Posterior vena cava (tissue), 2 donors: ENCODE results near the gene FERMT3. TPM values are rescaled to one million over a fixed set of nuclear protein-coding genes. Genes with fewer than 3 reads are reported as not detected.

Source experiments
- DNase-seq: peaks from one replicate; pipeline ENCODE4 v3.0.0-alpha.2; 2020; ENCODE audit warnings: low spot score
- intact Hi-C, 2 donors: fragments of 100-400 bp; cut with DNase I; formaldehyde crosslinking; loops; one replicate each; pipeline versions ENCODE4 v1.14.1 to v1.14.2; 2022 to 2023
- total RNA-seq, 2 donors: library from RNA; stranded (reverse); fragmentation: NEBNext Ultra II Directional; extraction: Animal tissue kit (Norgen Biotek cat#: 25700); gene quantifications; one replicate each; pipeline ENCODE4 v1.2.1, GENCODE V29; 2021
- donor health status: DM: yes; HTN: yes; CAD: no.
- donor health status: DM: yes; HTN: yes; CAD: no.

The FERMT3 gene
- total RNA-seq, 2 donors from 2014 or later = 30.3 to 44.0 TPM

- peak; percentile 96 for DNase-seq
- intact Hi-C loops = no loop called here
Measured at GRCh38 chr11:64230171-64230984, 23.9 kb downstream of the FERMT3 start, which contains the start of gene DNAJC4. Gene DNAJC4 (plus strand): TSS chr11:64230548. CDS start chr11:64230855, 307 bp downstream.

DNA sequence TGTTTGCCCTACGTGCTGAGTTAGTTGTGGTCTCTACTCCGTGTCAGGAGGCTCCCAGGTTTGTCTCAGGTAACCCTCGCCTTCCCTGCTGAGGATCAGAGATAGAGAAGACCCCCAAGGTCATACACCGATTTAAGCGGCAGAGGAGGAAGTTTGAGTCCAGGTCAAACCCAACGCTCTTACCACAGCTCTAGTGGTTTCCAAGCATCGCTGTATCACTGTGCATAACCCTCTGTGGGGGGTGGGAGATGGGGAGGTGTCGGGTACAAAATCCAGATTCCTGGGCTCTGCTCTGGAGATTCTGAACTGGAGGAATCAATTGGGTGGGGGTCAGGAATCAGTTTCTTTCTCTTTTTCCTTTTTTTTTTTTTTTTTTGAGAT lies 24.5 kb downstream of the FERMT3 start:
- intact Hi-C loops = no loop called here

DNA sequence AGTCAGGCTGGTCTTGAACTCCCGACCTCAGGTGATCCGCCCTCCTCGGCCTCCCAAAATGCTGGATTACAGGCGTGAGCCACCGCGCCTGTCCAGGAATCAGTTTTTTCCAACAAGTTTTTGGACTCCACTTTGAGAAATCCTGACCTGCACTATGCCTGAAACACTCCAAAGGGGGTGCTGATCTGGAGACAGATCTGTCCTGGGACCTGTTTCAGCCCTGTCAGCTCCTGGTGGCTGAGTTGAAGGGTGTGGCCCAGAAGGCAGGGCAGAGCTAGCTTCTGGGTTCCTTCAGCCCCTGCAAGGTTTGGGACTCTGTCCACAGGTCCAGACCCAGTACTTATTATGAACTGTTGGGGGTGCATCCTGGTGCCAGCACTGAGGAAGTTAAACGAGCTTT lies 25.0 kb downstream of the FERMT3 start:
- intact Hi-C loops = no loop called here
- DNase-seq = no peak

More for the DNA sequence above, 24.5 kb downstream of the FERMT3 start:
- no peak for DNase-seq

GRCh38 chr11:64232182-64232966 lies 25.9 kb downstream of the FERMT3 start:
- no peak for DNase-seq
- intact Hi-C loops = no loop called here

GRCh38 chr11:64232967-64233315 lies 26.4 kb downstream of the FERMT3 start:
- no peak for DNase-seq
- intact Hi-C loops = no loop called here

DNA sequence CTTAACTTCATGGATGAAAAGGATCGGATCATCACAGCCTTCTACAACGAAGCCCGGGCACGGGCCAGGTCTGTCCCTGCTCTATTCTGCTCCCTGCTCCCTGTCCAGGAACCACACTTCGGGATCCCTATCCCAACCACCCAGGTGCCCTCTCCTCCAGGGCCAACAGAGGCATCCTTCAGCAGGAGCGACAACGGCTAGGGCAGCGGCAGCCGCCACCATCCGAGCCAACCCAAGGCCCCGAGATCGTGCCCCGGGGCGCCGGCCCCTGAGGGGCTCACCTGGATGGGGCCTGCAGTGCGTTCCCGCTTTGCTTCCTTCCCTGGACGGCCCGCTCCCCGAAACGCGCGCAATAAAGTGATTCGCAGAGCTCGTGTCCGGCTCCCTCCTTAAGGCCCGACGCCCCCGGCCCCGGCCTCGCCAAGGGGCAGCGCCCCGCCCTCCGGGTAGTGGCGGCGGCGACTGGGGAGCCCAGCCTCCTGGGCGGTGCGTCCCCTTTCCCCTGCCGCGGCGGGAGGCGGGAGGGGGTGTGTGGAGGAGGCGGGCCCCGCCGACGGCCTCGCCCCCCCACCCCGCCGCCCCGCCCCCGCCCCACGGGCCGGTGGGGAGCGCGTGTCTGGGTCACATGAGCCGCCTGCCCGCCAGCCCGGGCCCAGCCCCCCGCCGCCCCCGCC lies 27.5 kb downstream of the FERMT3 start, which contains the start of gene VEGFB:
Gene VEGFB (plus strand): TSS at position 672 of the 674 bp plus-strand sequence. CDS start 250 bp downstream, outside the sequence.
- intact Hi-C loops = no loop called here
- DNase-seq = peak; percentile 91

DNA sequence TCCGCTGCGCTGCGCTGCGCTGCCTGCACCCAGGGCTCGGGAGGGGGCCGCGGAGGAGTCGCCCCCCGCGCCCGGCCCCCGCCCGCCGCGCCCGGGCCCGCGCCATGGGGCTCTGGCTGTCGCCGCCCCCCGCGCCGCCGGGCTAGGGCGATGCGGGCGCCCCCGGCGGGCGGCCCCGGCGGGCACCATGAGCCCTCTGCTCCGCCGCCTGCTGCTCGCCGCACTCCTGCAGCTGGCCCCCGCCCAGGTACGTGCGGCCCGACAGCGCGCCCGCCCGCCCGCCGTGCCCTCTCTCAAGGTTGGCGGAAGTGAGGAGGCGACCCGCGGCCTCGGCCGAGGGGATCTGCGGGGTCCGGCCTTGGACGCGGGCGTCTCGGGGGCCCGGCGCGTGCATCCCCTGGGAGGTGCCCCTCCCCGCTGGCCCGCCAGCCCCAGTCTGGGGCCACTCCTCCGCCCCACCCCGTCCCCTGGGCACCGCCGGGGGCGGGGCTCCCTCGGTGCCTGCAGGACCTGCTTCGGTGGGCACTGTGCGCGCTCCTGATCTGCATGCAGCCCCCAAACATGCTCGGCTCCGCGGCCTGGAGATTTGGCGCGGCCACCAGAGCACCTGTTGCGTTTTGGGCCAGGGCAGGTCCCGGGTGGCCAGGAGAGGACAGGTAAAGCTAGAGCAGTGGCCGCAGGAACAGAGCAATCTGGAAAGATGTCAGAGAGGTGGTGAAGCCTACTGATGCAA lies 28.3 kb downstream of the FERMT3 start:
- no peak for DNase-seq
- intact Hi-C loops = no loop called here

GRCh38 chr11:64235437-64236161 lies 29.1 kb downstream of the FERMT3 start:
- intact Hi-C loops = no loop called here
- no peak for DNase-seq

DNA sequence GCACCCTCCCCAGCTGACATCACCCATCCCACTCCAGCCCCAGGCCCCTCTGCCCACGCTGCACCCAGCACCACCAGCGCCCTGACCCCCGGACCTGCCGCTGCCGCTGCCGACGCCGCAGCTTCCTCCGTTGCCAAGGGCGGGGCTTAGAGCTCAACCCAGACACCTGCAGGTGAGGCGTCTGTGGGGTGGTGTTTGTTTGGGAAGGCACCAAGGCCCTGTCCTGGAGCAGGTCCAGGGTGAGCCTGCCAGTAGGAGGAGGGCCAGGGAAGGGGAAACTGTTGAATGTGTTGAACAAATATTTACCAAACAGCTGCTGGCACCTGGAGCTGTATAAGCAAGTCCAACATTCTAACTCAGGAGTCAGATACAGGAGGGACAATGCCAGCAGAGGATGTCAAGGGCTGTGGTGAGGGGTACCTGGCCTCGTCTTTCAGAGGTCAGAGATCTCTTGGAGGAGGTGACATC lies 31.0 kb downstream of the FERMT3 start:
- intact Hi-C loops = no loop called here
- no peak for DNase-seq

- intact Hi-C loops = no loop called here
- DNase-seq = no peak
Measured at GRCh38 chr11:64238076-64238475, 31.6 kb downstream of the FERMT3 start.

- no peak for DNase-seq
Measured at GRCh38 chr11:64238999-64239398, 32.5 kb downstream of the FERMT3 start.

DNA sequence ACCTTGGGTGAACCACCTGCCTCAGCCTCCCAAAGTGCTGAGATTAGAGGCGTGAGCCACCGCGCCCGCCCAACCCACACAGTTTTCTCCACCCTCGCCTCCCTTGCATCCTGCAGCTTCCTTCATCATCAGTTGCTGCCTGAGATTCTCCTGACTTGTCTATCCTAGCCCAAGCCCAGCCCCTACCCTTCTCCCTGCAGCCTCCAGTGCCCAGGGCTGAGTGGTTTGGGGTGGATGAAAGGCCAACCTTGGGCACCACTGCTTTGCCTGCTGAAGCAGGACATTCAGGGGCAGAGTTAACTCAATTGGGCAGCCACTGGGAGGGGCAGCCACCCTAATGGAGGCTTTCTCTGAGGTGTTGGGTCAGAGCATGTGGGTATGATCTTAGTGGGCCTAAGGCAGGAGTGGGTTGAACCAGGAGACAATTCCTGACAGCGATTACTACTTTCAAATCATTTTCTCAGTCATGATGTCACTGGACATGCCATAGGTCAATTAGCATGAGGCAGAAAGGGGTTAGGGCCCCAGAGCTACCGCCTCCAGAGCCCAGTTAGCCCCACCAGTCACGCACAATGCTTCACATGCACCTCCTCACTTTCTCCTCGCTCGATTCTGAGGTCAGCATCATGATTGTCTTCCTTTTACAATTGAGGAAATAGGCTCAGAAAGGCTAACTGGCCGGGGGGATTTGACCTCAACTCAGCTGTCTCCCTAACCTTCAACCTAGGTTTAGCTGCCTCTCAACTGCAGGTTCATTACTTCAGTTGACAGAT lies 33.3 kb downstream of the FERMT3 start:
- DNase-seq = no peak
- intact Hi-C loops = loop anchor here in 1 of 2 donors (10.0 kb wide), 1 partner anchor 65 kb away; the partner anchor contains the start of genes CATSPERZ and ESRRA

More at GRCh38 chr11:64238999-64239398, 32.5 kb downstream of the FERMT3 start:
- intact Hi-C loops = no loop called here

DNA sequence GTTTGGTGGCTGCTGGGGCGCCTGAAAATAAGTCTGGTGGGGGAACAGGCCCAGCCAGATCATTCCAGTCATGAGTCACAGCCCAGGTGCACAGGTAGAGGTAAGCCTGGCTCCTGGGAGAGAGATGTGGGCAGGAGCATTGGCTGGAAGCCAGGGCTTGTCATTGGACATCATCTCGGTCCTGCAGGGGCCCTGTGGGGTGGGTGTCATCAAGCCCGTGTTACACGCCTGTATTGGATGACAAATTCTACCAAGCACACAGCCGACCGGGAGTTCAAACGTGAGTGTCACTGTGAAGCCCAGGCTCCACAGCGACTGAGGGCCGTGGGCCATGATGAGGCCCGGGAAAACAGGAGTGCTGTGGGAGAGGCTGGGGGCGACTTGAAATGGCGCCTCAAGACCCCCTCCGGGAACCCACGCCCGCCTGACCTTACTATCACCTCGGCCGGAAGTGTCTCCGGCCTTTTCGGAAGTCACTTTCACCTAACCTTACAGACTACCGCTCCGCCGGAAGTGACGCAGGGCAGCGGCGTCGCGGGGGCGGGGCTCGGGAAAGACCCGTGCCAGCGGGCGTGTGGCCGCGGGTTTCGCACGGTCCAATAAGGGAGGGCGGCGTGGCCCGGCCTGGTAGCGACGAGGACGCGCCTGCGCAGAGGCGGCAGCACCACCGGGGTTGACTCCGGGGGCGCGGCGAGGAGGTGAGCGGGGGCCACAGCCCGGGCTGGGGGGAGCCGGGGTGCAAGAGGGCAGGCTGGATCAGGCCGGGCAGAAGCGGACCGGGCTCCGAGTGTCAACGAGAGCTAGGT lies 34.1 kb downstream of the FERMT3 start, which contains the start of gene FKBP2:
Gene FKBP2 (plus strand): TSS at position 661 of the 806 bp plus-strand sequence. CDS start 1,293 bp downstream, outside the sequence.
- peak; percentile 99 for DNase-seq
- intact Hi-C loops = loop anchor here in 1 of 2 donors (10.0 kb wide), 1 partner anchor 64 kb away; the partner anchor contains the start of genes CATSPERZ and ESRRA

DNA sequence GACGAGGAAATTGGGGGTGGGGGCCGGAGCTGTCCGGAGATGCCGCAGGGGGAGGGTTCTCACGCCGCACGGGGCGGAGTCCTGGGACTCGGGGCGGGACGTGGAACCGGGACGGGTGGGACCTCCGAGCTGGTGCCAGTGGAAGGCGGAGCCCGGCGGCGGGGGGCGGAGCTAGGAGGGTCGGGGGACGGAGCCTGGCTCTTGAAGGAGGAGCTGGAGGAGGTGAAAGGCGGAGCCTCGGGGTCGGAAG lies 34.6 kb downstream of the FERMT3 start:
- intact Hi-C loops = loop anchor here in 1 of 2 donors (10.0 kb wide), 1 partner anchor 64 kb away; the partner anchor contains the start of genes CATSPERZ and ESRRA
- DNase-seq = peak; percentile 100

GRCh38 chr11:64241491-64242374 lies 35.2 kb downstream of the FERMT3 start:
- peak; percentile 89 for DNase-seq
- intact Hi-C loops = loop anchor here in 1 of 2 donors (10.0 kb wide), 1 partner anchor 63 kb away; the partner anchor contains the start of genes CATSPERZ and ESRRA
